Brain microvascular endothelial cell (primary cell): Measurements from ENCODE around the gene SETD3.
A peak's percentile ranks its signal among the peaks of the same experiment; 100 is the strongest.

Experiments used
- DNase-seq: peaks from one replicate; pipeline ENCODE4 v3.0.0-alpha.2; 2020
- H3K27ac ChIP-seq: fragments of 250-450 bp; sonication (Bioruptor Pico); 2 replicates; pipeline ENCODE4 v1.5.1; 2020; ENCODE audit warnings: mild to moderate bottlenecking, moderate library complexity
- H3K27me3 ChIP-seq: fragments of 250-450 bp; sonication (Bioruptor Pico); replicated peaks from 2 replicates; pipeline ENCODE4 v1.5.1; 2020; ENCODE audit warnings: mild to moderate bottlenecking
- H3K36me3 ChIP-seq: fragments of 250-450 bp; sonication (Bioruptor Pico); replicated peaks from 2 replicates; pipeline ENCODE4 v1.5.1; 2020; ENCODE audit warnings: mild to moderate bottlenecking
- H3K4me3 ChIP-seq: 2 replicates; pipeline ENCODE4 v1.5.1; 2011; ENCODE audit warnings: low read depth, mild to moderate bottlenecking, control low read depth, low read length, moderate library complexity
- in situ Hi-C: cut with HindIII; loops from 2 replicates; pipeline ENCODE4 v1.10.0; 2017; ENCODE audit warnings: low sequenced_read_pairs, low pct_ligation_motif_present
- TF ChIP-seq, protein P1 (sequence below): IDR thresholded peaks from 2 replicates; pipeline ENCODE4 v1.5.1; 2011; ENCODE audit warnings: low read depth, mild to moderate bottlenecking, moderate library complexity, low read length, control low read depth, inconsistent platforms; ENCODE audit errors: missing control alignments

SETD3 gene

DNA sequence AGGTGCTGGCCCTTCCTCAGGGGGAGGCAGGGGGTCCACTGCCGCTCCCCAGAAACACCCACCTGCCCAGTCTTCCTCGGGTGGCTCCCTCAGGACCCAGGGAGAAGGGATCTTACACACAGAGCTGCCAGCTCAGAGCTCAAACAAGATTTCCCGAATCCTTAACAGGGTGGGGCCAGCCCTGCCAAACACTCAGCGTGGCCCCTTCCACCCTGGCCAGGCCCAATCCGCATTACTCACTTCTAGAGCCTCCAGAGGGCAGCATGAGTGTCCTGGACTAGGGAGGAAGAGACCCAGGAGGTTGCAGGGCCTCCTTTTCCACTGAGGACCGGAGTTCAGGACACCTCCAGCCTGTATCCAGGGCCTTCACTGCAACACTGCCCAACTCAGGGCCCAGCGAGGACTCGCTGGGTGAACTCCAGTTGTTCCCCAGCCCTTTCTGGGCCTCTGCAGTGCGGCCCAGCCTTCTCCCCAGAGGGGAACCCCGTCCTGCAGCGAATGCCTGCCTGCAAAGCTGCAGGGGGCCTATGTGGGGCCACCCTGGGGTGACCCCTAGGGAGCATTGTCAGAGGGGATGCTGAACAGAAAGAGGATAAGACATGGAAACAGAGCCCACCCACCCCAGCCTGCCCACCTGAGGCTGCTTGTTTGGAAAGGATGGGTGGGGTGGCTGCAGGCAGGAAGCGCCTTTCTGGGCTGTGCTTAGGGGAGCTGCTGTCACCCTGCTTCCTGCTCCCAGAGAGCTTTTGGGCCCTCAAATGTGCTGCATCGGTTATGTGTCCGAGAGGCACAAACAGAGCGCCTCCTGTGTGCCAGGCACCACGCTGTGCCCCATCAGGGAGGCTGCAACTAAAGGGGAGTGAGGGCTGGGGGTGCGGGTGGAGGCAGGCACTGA, 44.4 kb upstream of the SETD3 start:
- DNase-seq: peak; percentile 16
- in situ Hi-C loops: no loop called here
- no peaks in the 10 kb centered on the region for H3K27me3 ChIP-seq
- no peak overlapping the region for H3K27ac ChIP-seq
- H3K4me3 ChIP-seq: no peak overlapping the region
- H3K36me3 ChIP-seq: no peaks in the 10 kb centered on the region
- TF ChIP-seq, protein P1, sequence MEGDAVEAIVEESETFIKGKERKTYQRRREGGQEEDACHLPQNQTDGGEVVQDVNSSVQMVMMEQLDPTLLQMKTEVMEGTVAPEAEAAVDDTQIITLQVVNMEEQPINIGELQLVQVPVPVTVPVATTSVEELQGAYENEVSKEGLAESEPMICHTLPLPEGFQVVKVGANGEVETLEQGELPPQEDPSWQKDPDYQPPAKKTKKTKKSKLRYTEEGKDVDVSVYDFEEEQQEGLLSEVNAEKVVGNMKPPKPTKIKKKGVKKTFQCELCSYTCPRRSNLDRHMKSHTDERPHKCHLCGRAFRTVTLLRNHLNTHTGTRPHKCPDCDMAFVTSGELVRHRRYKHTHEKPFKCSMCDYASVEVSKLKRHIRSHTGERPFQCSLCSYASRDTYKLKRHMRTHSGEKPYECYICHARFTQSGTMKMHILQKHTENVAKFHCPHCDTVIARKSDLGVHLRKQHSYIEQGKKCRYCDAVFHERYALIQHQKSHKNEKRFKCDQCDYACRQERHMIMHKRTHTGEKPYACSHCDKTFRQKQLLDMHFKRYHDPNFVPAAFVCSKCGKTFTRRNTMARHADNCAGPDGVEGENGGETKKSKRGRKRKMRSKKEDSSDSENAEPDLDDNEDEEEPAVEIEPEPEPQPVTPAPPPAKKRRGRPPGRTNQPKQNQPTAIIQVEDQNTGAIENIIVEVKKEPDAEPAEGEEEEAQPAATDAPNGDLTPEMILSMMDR: peak; percentile 57

DNA sequence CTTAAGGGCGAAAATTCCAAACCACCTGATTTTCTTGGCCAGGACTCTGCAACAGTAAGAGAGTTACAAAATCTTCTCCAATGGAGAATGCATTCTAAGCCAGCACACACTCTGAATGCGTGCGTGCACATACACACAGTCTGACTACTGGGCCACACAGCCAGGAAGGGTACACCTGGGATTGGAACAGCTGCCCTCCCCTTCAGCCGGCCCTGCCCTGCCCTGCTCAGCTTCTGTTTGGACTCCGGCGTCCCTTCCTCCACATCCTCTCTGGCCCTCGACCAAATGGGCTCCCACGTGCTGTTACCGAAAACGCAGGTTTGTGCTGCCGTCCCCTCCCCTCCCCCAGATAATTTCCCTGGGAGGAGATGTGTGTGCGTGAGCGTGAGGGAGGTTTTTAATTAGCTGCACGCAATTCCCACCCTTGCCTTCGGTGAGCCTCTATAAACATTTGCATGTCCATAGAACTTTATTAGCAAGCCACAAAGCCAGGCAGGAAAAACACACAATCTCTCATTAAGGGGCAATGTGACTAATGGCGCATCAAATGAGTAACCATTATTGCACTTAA, 43.5 kb upstream of the SETD3 start:
- Histone ChIP-seq H3K36me3 (no peaks in the 10 kb centered on the region), H3K27ac (no peak overlapping the region), H3K27me3 (no peaks in the 10 kb centered on the region), H3K4me3 (no peak overlapping the region)
- TF ChIP-seq, protein P1: no peak
- in situ Hi-C loops: no loop called here
- no peak for DNase-seq

DNA sequence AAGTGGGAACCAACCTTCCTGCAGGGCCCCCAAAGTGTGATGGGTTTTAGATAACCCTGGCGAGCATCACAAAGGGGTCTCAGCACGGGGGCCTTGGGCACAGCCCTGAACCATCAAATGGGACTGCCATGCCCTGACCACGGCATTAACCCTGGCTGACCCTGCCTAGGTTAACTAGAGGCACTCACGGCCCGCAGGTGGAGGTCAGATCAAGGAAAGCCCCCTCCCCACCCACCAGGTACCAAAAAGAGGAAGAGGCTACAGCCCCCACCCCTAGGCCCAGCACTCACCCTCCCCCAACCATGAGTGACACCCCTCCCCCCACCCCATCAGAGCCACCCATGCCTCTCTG, 43.0 kb upstream of the SETD3 start:
- no peak overlapping the region for H3K4me3 ChIP-seq
- H3K36me3 ChIP-seq: no peaks in the 10 kb centered on the region
- in situ Hi-C loops: no loop called here
- no peak overlapping the region for H3K27ac ChIP-seq
- TF ChIP-seq, protein P1: no peak
- no peaks in the 10 kb centered on the region for H3K27me3 ChIP-seq
- no peak for DNase-seq

DNA sequence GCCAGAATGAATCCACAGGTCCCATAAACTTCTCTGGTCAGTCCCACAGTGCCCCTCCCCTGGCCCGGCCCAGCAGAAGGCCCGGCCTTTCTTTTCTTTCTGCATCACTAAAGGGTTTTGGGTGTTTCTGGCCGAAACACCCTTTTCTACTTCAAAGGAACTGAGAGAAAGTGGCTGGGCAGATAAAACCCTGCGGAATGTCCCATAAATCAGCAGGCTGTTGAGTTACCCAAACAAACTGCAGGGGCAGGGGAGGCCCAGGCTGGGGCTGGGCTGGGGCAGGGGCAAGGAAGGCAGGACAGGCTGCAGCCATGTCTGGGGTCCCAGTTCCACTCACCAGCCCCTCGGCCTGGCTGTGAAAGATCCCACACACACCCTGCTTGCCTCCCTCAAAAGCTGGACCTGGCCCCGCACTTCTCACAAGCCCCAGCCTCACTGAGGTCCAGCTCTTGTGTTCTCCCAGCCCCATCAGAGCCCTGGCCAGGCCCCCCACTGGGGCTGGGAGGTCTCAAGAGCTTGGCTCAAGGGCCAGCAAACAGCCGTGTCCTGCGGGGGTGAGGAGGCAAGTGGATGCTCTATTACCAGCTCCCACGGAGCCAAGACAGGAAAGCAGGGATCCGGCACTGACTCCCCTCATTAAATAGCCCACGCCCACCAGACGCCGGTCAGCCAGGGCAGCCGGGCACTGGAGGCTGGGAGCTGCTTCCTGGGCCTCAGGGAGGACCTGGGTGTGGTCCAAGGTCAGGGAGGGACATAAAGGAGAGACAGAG, 42.5 kb upstream of the SETD3 start:
- DNase-seq: no peak
- Histone ChIP-seq H3K27ac (no peak overlapping the region), H3K4me3 (no peak overlapping the region), H3K36me3 (no peaks in the 10 kb centered on the region), H3K27me3 (no peaks in the 10 kb centered on the region)
- TF ChIP-seq, protein P1: no peak
- in situ Hi-C loops: no loop called here

DNA sequence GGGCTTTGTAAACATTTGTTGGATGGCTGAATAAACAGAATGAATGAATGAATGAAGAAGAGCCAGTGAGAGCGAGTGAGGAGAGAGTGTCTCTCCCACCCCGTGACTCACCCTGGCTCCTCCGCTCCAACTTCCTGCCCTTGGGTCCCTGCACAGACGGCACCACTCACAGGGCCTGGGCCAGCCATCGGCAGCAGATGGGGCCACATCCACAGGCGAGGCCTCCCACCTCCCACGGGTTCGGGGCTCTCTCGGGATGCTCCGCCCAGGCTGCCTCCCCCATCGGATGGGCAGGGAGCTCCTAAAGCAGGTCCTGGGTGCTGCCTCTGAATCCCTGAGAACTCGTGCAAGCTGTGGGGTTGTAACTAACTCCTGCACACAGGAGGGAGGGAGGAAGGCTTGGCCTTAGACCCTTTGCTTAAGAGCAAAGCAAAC, 41.8 kb upstream of the SETD3 start:
- TF ChIP-seq, protein P1: no peak
- DNase-seq: peak; percentile 47
- no peak overlapping the region for H3K4me3 ChIP-seq
- no peaks in the 10 kb centered on the region for H3K27me3 ChIP-seq
- in situ Hi-C loops: no loop called here
- no peak overlapping the region for H3K27ac ChIP-seq
- no peaks in the 10 kb centered on the region for H3K36me3 ChIP-seq
